Stimulated activated CD4-positive, alpha-beta T cell treated with anti-CD3 and anti-CD28 coated beads, Interleukin-12 subunit alpha, Interleukin-12 subunit beta, amount 100 ng/mL, for 4 hours (primary cell): ENCODE data around the gene ATE1.
"Not testable (repeated sequence)": the region's sequence is repeated elsewhere in the genome, so short reads cannot be mapped to it uniquely, and the experiment has no call there.

Source experiments
- DNase-seq: peaks from one replicate; pipeline ENCODE4 v3.0.0-alpha.2; 2020

Gene ATE1

DNA sequence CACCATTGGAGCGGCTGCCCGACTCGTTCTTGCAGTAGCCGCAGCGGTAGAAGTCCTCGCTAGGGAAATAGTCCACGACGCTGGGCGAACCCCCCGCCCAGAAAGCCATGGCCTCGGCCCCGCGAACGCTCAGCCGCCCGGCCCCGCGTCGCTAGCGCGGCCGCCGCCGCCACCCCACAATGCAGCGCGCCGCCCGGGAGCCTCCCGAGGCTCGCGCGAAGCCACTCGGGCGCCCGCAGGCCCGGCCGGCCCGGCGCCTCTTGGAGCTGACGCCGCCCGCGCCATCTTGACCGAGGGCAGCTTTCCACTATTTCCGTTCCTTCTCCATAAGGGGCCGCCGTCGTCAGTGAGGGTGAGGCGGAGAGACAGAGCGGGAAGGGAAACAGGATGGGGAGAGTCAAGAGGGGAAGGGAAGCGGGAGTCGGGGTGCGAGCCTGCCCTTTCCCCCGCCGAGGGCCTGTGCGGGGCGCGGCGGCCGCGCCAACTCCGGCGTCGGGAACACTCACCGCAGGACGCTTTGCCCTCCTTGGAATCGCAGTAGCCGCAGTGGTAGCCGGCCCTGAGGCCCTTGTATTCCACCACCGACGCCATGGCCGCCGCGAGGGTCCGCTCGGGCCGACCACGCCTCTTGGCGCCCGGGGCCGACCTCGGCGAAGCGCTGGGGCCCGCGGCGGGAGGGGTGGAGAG is at the start of gene ATE1:
Gene ATE1, minus strand, starts transcription at position 191 of the 687 bp plus-strand sequence. Its CDS starts 82 bp downstream, at position 109.
- DNase-seq, result peak; percentile 81

- no peak for DNase-seq
Measured at GRCh38 chr10:121976607-121977006, 48.8 kb upstream of the ATE1 start.

DNA sequence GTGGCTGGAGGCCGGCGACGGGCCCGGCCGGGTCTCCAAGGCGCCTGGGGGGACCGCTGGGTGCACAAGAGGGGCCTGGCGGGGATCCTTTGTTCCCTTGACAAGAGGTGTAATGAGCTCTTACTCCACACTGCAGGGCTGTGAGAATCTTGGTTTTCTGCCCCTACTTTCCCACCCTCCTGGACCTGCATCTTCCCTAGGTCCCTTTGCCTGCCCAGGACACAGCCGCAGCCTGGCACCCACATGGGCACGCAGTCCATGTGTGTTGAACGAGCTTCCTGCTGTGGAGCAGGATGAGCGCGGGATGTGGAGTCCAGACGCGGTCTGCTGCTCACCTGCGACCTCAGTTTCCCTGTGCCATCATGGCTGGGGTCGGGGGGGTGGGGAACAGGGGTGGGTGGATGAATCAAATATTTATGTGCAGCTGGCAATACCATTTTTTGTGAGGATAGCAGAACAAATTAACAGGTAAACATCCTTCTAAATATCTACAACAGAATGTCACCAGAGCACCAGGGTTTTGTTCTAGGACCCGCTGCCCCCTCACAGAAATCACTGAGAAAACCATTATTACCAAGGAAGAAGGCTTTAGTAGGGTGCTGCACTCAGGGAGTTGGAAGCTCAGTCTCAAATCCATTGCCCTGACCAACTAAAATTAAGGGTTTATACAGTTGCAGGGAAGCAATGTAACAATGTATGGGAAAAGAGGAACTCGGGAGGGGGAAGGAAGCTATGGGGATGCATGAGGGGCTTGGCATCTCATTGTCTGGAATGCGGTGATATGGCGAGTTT is 47.7 kb upstream of the ATE1 start:
- DNase-seq, result no peak

- DNase-seq, result peak; percentile 78
Measured at GRCh38 chr10:121974535-121975294, 46.9 kb upstream of the ATE1 start, which contains the start of gene NSMCE4A. Gene NSMCE4A, minus strand, starts transcription at chr10:121975217. Its CDS starts 52 bp downstream, at chr10:121975165.

- DNase-seq, result no peak
Measured at GRCh38 chr10:121974019-121974534, 46.2 kb upstream of the ATE1 start.

DNA sequence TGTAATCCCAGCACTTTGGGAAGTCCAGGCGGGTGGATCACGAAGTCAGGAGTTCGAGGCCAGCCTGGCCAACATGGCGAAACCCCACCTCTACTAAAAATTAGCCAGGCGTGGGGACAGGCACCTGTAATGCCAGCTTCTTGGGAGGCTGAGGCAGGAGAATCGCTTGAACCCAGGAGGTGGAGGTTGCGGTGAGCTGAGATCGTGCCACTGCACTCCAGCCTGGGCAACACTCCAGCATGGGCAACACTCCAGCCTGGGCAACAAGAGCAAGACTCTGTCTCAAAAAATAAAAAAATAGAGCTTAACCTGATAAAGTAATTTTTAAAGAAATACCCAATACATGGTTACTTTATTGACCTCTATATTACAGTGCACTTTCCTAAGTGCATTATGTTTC is 41.3 kb upstream of the ATE1 start:
- not testable (repeated sequence) for DNase-seq

DNA sequence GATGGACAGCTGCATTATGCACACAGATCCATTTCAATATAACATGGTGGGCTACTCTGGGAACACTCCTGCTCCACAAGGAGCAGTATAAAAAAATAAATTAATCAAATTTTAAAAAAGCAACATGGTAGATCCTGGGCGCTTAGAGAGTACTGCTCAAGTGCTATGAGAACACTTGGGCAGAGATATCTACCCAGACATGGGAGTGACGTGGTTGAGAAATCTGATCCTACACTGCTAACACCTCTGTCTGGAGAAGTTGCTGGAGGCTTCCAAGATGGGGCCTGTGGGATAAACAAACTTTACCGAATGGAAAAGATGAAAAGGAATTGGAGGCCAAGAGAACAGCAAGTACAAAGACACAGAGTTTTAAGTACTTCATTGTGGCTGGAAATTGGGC is 38.2 kb upstream of the ATE1 start:
- no peak for DNase-seq

DNA sequence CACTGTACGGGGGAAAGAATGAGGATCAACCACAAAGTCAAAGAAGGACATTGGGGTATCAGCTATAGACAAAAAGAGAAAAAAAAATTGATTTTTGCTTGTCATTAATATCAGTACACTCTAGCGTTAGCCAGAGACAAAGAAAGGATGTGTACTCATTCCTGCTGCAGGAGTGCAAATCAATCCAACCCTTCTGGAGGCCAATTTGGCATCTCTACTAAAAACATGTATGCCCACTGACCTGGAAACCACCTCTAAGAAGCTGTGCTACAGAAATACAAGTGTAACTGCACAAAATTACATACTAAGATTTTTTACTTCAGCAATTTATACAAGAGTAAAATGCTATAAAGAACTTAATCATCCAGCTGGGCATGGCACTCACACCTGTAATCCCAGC is 33.6 kb upstream of the ATE1 start:
- no peak for DNase-seq

DNA sequence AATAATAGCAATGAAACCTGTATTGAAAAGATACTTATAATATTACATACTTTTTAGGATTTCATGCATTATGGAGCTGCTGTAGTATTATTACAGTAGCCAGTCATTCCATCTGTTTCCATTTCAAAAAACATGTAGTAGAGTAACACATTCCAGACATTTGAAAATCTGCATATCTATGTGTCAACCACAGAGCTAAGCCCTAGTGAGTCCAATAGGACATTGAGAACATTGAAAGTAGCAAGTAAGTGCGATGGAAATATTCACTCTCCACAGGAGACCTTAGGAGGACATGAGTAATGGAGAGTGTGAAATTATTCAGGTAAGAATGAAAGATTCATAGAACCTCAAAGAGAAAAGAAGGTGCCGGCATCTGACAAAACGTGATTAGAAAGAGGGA is 31.8 kb upstream of the ATE1 start:
- no peak for DNase-seq

DNA sequence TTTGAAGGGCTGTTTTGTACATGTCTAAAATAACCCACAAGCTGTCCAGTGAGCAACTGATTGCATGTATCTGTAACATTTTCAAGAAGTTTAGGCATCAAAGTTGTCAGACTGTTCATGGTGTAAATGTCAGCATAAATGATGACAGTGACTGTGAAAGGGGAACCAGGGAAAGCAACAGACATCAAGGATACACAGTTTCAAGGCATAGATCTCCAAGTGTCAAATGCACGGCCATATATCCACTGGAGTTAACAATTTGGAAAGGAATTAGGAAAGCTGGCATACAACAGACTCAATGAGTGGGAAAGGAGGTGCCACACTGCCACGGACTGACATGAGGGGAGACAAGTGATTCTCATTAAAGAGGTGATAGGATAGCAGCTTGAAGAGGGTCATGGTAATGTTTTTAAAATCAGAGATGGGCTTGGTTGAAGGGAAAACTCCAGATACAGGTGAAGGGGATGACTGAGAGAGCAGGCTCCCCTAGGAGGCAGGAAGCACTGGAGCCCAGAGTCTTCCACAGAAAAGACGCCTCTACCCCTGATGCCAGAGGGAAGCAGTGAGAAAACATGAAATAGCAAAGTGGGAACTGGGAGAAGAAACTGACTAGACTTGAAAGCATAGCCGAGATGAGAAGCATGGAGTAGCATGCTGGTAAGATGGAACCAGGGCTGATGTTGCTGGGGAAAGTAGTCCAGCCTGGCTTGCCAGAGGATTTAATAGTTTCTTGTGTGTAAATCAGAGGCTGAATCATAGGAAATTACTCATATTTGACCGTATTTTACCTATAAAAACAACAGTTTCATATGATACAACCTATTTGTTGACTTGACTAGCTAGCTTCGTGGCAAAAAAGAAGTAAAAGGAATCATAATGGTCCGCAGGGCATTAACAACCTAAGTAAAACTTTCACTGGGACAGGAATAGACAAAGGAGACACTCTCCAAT is 28.6 kb upstream of the ATE1 start:
- no peak for DNase-seq

- no peak for DNase-seq
Measured at GRCh38 chr10:121952226-121952625, 24.4 kb upstream of the ATE1 start.

- no peak for DNase-seq
Measured at GRCh38 chr10:121949451-121949850, 21.6 kb upstream of the ATE1 start.

- DNase-seq, result no peak
Measured at GRCh38 chr10:121949049-121949448, 21.2 kb upstream of the ATE1 start.

DNA sequence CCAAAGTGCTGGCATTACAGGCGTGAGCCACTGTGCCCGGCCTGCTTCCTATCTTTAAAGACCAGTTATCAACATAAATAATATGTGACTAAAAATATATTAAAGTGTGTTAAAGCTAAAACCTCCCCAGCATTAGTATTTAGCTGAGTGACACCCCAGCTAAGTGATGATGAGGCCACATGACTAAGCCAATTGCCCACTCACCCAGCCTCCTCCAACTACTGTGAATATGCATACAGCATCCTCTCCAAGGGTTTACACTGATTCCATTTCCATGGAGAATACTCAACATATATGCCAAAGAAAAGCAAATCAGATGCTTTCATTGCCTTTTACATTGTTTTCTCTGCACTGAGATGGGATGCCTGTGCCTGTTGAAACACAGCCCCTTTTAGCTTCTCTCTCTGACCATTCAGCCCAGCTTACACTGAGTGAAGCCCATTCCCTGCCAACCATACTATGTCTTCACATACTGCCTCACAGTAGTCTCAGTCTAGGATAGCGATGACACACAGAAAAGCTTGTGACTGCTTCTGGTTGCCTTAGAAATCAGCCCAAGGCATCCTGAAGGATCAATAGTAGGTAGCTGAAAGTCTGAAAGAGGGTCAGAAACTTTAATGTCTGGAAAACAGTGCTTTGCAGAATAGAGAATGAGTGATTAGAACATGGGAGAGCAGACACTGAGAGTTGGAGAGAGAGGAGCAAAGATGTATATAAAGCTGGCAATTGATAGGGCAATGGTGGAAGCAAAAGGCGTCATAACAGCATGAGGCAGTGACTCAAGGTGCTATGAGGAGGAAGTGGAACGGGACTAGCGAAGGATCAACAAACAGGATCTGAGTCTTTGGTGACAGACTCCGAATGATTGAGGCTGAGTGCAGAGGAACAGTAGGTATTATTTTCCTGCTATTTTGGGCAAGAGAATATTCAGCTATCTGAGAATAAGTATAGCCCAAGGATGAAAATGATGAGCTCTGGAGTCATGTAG is 19.8 kb upstream of the ATE1 start:
- no peak for DNase-seq

- no peak for DNase-seq
Measured at GRCh38 chr10:121942749-121943416, 15.1 kb upstream of the ATE1 start.

GRCh38 chr10:121941532-121941931 is 13.7 kb upstream of the ATE1 start:
- DNase-seq, result no peak

- no peak for DNase-seq
Measured at GRCh38 chr10:121936295-121936694, 8.5 kb upstream of the ATE1 start.

- DNase-seq, result no peak
Measured at GRCh38 chr10:121935702-121936101, 7.9 kb upstream of the ATE1 start.

GRCh38 chr10:121930268-121931085 is 2.6 kb upstream of the ATE1 start:
- not testable (repeated sequence) for DNase-seq
